Stimulated activated CD8-positive, alpha-beta memory T cell treated with anti-CD3 and anti-CD28 coated beads, Interleukin-15, amount 100 ng/mL, for 4 hours (primary cell): ENCODE measurements around the gene B3GNT9.

Experiments used
- DNase-seq, 2 donors: peaks; one replicate each; pipeline ENCODE4 v3.0.0-alpha.2; 2020; ENCODE audit warnings: low read depth in 2 of 2

B3GNT9 gene

GRCh38 chr16:67185651-67186134 is 34.9 kb upstream of the B3GNT9 start:
- DNase-seq: no peak

GRCh38 chr16:67184995-67185650 is 34.3 kb upstream of the B3GNT9 start:
- DNase-seq: peak; percentile 53 to 60

- no peak for DNase-seq
Measured at GRCh38 chr16:67184453-67184994, 33.7 kb upstream of the B3GNT9 start.

- DNase-seq: peak; percentile 78 to 91
Measured at GRCh38 chr16:67183627-67184452, 33.0 kb upstream of the B3GNT9 start, which contains the start of gene MATCAP1. Gene MATCAP1, minus strand, starts transcription at chr16:67183963. Its CDS starts 3,353 bp downstream, at chr16:67180610.

GRCh38 chr16:67183284-67183626 is 32.5 kb upstream of the B3GNT9 start:
- no peak for DNase-seq

- no peak for DNase-seq
Measured at GRCh38 chr16:67182288-67182687, 31.5 kb upstream of the B3GNT9 start.

- no peak for DNase-seq
Measured at GRCh38 chr16:67181346-67181745, 30.5 kb upstream of the B3GNT9 start.

GRCh38 chr16:67180166-67180565 is 29.4 kb upstream of the B3GNT9 start:
- no peak for DNase-seq

- DNase-seq: no peak
Measured at GRCh38 chr16:67179421-67180080, 28.8 kb upstream of the B3GNT9 start.

- no peak for DNase-seq
Measured at GRCh38 chr16:67177743-67178699, 27.2 kb upstream of the B3GNT9 start.

- DNase-seq: no peak
Measured at GRCh38 chr16:67176662-67177061, 25.9 kb upstream of the B3GNT9 start.

- no peak for DNase-seq
Measured at GRCh38 chr16:67174706-67175231, 24.0 kb upstream of the B3GNT9 start.

GRCh38 chr16:67173808-67174705 is 23.3 kb upstream of the B3GNT9 start:
- no peak for DNase-seq

- no peak for DNase-seq
Measured at GRCh38 chr16:67173323-67173722, 22.5 kb upstream of the B3GNT9 start.

- no peak for DNase-seq
Measured at GRCh38 chr16:67170949-67171649, 20.3 kb upstream of the B3GNT9 start.

GRCh38 chr16:67170168-67170948 is 19.6 kb upstream of the B3GNT9 start, which contains the start of gene NOL3:
Gene NOL3, plus strand, starts transcription at chr16:67170538.
- no peak for DNase-seq

GRCh38 chr16:67169642-67170167 is 18.9 kb upstream of the B3GNT9 start:
- no peak for DNase-seq

GRCh38 chr16:67169011-67169451 is 18.2 kb upstream of the B3GNT9 start:
- no peak for DNase-seq
